Cardiac muscle cell (in vitro differentiated cells and primary cell): ENCODE results near the gene LRSAM1. TPM values are rescaled to one million over a fixed set of nuclear protein-coding genes. Genes with fewer than 3 reads are reported as not detected.

ENCODE experiments used
- DNase-seq, 2 donors: peaks; one replicate each; pipeline versions ENCODE4 v3.0.0 to v3.0.0-alpha.2; 2010 to 2017; ENCODE audit warnings: low read depth in 1 of 2, low spot score in 1 of 2
- H3K27ac ChIP-seq: fragments of 200-600 bp; sonication (generic); 2 replicates; pipeline ENCODE4 v1.5.1; 2016
- H3K27me3 ChIP-seq: fragments of 200-600 bp; sonication (generic); 2 replicates; pipeline ENCODE4 v1.6.0; 2016; ENCODE audit warnings: control low read depth
- H3K36me3 ChIP-seq: fragments of 200-600 bp; sonication (generic); 2 replicates; pipeline ENCODE4 v1.5.1; 2016; ENCODE audit warnings: control low read depth
- H3K4me1 ChIP-seq: fragments of 200-600 bp; sonication (generic); 2 replicates; pipeline ENCODE4 v1.8.1; 2017; ENCODE audit warnings: low read depth, mild to moderate bottlenecking, mixed run types
- H3K4me3 ChIP-seq: fragments of 200-600 bp; sonication (generic); 2 replicates; pipeline ENCODE4 v1.5.1; 2016; ENCODE audit warnings: mild to moderate bottlenecking
- H3K9me3 ChIP-seq: fragments of 200-600 bp; sonication (generic); 2 replicates; pipeline ENCODE4 v1.5.1; 2017; ENCODE audit warnings: low read depth, mild to moderate bottlenecking, control low read depth
- polyA plus RNA-seq: library from polyadenylated mRNA; unstranded; fragments of >200 nt; fragmentation: Nextera tagmentation; extraction: Ambion mirVana; gene quantifications from 2 replicates; pipeline ENCODE4 v1.2.1, GENCODE V29; 2016
- total RNA-seq: library from RNA; depleted of rRNA; stranded (reverse); fragments of >200 nt; gene quantifications from 2 replicates; pipeline ENCODE4 v1.2.3, GENCODE V29; 2016
- TF ChIP-seq, protein P1 (sequence below): IDR thresholded peaks from 2 replicates; pipeline ENCODE4 v1.5.1; 2012; ENCODE audit warnings: low read depth, mild to moderate bottlenecking, low read length

Gene LRSAM1
- total and polyA plus RNA-seq, 2 experiments from 2014 or later, result 39.4 to 39.7 TPM

DNA sequence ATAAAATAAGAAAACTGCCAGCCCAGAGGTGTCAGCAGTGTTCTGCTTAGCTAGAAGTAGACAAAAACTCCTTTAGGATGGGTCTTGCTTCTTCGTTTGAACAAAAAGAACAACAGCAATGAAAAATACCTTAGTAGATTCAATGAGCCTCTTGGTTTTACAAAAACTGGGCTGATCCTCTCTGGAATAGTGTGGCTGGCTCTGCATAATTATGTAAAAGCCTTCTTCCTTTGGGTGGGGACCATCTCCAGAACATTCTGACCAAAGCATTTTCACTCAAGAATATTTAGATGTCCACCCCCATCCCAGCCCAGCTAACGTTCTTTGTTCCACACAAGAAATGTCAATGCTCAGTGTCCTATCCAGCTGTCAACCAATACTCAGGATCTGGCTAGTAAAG is 63.2 kb downstream of the LRSAM1 start:
- H3K4me1 ChIP-seq, result peaks cover 7% of the 10 kb centered on the region
- no peak overlapping the region for H3K27ac ChIP-seq
- DNase-seq, result no peak
- H3K36me3 ChIP-seq, result peaks cover 5% of the 10 kb centered on the region
- TF ChIP-seq, protein P1, sequence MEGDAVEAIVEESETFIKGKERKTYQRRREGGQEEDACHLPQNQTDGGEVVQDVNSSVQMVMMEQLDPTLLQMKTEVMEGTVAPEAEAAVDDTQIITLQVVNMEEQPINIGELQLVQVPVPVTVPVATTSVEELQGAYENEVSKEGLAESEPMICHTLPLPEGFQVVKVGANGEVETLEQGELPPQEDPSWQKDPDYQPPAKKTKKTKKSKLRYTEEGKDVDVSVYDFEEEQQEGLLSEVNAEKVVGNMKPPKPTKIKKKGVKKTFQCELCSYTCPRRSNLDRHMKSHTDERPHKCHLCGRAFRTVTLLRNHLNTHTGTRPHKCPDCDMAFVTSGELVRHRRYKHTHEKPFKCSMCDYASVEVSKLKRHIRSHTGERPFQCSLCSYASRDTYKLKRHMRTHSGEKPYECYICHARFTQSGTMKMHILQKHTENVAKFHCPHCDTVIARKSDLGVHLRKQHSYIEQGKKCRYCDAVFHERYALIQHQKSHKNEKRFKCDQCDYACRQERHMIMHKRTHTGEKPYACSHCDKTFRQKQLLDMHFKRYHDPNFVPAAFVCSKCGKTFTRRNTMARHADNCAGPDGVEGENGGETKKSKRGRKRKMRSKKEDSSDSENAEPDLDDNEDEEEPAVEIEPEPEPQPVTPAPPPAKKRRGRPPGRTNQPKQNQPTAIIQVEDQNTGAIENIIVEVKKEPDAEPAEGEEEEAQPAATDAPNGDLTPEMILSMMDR, result no peak
- no peak overlapping the region for H3K4me3 ChIP-seq
- no peaks in the 10 kb centered on the region for H3K27me3 ChIP-seq
- H3K9me3 ChIP-seq, result no peaks in the 10 kb centered on the region

DNA sequence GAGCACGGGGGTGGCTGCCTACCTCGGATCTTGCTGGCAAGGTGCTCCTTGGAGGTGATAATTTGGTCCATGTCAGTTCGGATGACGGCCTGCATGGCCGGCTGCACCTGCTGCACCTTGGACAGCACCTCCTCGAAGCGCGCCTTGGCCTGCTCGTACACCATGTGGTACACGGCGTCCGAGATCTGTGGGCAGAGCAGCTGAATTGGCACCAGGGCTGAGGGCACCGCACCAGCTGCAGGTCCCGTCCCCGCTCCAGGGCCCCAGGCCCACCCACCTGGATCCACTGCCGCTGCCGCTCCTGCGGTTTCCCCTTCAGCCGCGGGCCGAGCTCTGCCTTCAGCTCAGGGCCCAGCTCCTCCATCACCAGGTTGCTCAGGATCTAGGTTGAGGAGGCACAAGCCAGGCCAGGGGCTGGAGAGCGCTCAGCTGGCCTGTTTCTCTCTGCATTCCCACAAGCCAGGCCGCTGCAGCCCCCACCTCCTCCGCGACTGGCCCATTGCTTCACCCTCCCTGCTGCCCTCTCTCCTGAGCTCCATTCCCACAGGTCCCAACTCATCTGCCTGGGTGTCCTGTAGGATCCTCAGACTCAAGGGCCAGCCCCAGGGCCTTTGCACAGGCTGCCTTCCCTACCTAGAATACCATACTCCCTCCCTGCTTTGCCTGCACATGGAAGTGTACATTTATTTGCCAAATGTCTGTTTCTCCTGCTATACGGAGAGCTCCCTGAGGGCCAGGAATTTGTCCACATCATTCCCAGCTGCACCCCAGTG is 65.7 kb downstream of the LRSAM1 start:
- no peak overlapping the region for H3K27ac ChIP-seq
- H3K4me1 ChIP-seq, result no peaks in the 10 kb centered on the region
- H3K36me3 ChIP-seq, result peaks cover 5% of the 10 kb centered on the region
- TF ChIP-seq, protein P1, result no peak
- H3K9me3 ChIP-seq, result no peaks in the 10 kb centered on the region
- H3K4me3 ChIP-seq, result no peak overlapping the region
- no peak for DNase-seq
- H3K27me3 ChIP-seq, result no peaks in the 10 kb centered on the region

DNA sequence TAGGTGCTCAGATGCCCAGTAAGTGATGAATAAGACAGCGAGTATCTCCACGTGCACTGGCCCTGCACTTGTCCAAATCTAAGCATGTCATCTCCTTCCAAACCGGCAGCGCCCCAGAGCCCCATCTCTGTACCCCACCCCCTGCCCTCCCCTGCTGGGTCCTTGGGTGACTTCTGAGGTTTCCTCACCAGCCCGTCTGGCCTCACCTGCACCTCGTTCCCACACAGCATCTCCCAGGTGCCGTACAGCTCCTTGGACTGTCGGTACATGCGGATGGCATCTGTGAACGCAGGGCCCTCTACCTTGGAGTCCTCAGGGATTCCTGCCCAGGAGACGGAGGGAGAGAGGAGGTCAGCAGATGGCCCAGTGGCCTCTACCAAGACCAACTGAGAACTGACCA is 66.3 kb downstream of the LRSAM1 start:
- Histone ChIP-seq H3K27ac (no peak overlapping the region), H3K9me3 (no peaks in the 10 kb centered on the region), H3K36me3 (peaks cover 5% of the 10 kb centered on the region), H3K4me3 (no peak overlapping the region), H3K4me1 (no peaks in the 10 kb centered on the region), H3K27me3 (no peaks in the 10 kb centered on the region)
- no peak for DNase-seq
- TF ChIP-seq, protein P1, result no peak

DNA sequence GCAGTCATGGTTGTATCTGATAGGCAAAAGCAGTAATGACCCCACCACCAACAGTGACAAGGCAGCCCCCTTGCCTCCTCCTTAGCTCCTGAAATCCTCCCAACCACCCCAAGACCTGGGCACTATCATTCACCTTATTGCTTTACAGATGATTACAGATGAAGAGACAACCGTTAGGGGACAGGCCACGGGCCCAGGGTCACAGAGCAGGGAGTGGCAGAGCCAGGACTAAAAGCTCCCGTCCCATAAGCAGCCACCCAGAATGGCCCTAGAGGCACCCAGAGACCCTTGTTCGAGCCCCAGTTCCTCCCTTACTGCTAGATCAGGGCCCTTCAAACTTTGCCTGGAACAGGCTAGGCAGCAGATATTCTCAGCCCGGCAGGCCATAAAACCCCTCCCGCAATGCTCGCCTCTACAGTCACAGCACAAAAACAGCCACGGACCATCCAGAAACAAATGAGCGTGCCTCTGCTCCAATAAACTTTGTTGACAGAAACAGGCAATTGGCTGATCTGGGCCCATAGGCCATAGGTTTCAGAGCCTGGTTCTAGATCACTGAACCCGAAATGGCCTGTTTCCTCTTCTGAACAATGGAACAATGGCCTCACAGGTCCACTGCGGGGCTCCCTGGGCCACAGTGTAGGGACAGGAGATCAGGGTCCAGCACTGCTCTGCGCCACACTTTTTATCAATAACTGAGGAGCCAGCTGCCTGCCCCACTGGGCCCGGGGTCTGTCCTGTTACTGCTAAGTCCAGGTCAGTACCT is 67.0 kb downstream of the LRSAM1 start:
- Histone ChIP-seq H3K27me3 (no peaks in the 10 kb centered on the region), H3K27ac (no peak overlapping the region), H3K4me1 (no peaks in the 10 kb centered on the region), H3K9me3 (no peaks in the 10 kb centered on the region), H3K4me3 (no peak overlapping the region), H3K36me3 (peaks cover 5% of the 10 kb centered on the region)
- TF ChIP-seq, protein P1, result no peak
- no peak for DNase-seq

DNA sequence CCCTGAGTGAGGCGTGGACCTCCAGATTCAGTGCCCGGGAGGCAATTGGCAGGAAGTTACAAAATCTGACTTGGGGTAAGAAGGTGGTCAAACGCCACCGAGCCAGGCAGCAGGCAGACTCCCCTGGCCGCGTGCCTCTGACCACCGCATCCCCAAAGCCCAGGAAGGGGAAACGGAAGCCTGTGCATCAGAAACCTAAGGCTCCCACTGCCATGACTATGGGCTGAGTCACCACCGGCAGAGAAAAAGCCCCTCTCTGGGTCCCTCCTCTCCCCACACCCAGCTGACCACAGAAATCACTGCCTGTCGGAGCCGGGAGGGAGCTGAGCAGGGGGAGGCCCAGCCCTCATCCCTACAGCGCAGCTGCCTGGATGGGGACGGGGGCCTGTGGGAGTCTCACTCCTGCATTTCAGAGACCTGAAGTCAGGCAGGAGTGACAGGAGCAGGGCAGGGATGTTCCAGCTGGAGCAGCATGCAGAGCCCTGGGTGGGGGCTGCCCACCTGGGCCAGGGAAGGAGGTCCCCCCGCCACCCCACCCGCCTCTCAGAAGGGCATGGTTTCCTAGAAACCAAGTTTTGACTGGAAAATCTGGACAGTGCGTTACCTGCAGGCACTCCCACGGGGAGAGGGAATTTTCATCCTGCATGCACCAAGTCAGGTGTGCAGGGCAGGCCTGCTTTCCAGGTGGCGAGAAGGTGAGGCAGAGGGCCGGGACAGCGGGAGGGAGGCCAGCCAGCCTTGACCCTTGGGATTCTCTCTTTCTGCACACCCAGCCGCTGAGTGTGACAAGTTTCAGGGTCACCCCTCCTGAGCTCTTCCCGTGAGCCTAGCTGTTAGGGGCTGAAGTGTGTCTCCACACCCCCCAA is 68.2 kb downstream of the LRSAM1 start:
- TF ChIP-seq, protein P1, result no peak
- Histone ChIP-seq H3K9me3 (no peaks in the 10 kb centered on the region), H3K27me3 (no peaks in the 10 kb centered on the region), H3K36me3 (no peaks in the 10 kb centered on the region), H3K4me1 (no peaks in the 10 kb centered on the region), H3K27ac (no peak overlapping the region), H3K4me3 (no peak overlapping the region)
- DNase-seq, result peak in 1 of 2 donors; percentile 98
